Astrocyte (in vitro differentiated cells and primary cell): Measurements from ENCODE around the gene STK35.

ENCODE experiments used
- EZH2 ChIP-seq: IDR thresholded peaks from 2 replicates; pipeline ENCODE4 v1.6.1; 2012; ENCODE audit warnings: mild to moderate bottlenecking, low read length, inconsistent platforms; ENCODE audit not compliant: insufficient read depth
- TF ChIP-seq, protein P1 (sequence below): IDR thresholded peaks from 2 replicates; pipeline ENCODE4 v1.5.1; 2011; ENCODE audit warnings: low read depth, mild to moderate bottlenecking, inconsistent platforms, low read length, moderate library complexity; ENCODE audit not compliant: insufficient read depth

DNA sequence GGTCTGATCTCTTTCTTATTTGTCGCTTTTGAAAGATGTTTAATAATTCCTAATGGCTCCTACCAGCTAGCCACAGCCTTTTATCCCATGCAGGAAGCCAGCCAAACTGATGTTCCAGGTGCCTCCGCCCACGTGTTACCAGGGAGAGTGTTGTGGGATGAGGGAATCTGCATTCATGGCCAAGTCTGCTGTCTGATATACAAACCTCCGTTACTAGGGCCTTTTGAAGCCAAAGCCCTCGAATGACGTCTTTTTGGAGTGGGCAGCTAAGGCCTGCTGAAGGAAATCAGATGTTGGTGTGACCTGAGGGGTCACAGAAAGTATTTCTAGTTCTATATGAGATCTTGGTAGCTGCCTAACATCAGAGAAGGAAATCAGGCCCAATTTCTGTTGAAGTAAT, 21.3 kb downstream of the STK35 start:
- TF ChIP-seq, protein P1, sequence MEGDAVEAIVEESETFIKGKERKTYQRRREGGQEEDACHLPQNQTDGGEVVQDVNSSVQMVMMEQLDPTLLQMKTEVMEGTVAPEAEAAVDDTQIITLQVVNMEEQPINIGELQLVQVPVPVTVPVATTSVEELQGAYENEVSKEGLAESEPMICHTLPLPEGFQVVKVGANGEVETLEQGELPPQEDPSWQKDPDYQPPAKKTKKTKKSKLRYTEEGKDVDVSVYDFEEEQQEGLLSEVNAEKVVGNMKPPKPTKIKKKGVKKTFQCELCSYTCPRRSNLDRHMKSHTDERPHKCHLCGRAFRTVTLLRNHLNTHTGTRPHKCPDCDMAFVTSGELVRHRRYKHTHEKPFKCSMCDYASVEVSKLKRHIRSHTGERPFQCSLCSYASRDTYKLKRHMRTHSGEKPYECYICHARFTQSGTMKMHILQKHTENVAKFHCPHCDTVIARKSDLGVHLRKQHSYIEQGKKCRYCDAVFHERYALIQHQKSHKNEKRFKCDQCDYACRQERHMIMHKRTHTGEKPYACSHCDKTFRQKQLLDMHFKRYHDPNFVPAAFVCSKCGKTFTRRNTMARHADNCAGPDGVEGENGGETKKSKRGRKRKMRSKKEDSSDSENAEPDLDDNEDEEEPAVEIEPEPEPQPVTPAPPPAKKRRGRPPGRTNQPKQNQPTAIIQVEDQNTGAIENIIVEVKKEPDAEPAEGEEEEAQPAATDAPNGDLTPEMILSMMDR, result no peak
- TF ChIP-seq EZH2, result no peak
